ENCODE measurements around the gene KLK7.
"Not testable (repeated sequence)": the region's sequence is repeated elsewhere in the genome, so short reads cannot be mapped to it uniquely, and the experiment has no call there.

The KLK7 gene

GRCh38 chr19:50974702-50975556, 8.8 kb downstream of the KLK7 start:
- no peak for DNase-seq

GRCh38 chr19:50972795-50973376, 10.8 kb downstream of the KLK7 start:
- no peak for DNase-seq

- not testable (repeated sequence) for DNase-seq
Observed at GRCh38 chr19:50969810-50970209, 13.9 kb downstream of the KLK7 start.

- DNase-seq, result no peak
Observed at GRCh38 chr19:50969413-50969760, 14.3 kb downstream of the KLK7 start, which contains the start of gene KLK6. KLK6 (minus strand) TSS chr19:50969591; CDS start chr19:50968104, 1,487 bp downstream.

- no peak for DNase-seq
Observed at GRCh38 chr19:50968716-50969412, 14.9 kb downstream of the KLK7 start.

GRCh38 chr19:50967929-50968715, 15.6 kb downstream of the KLK7 start:
- no peak for DNase-seq

- DNase-seq, result no peak
Observed at GRCh38 chr19:50964266-50964665, 19.5 kb downstream of the KLK7 start.

- DNase-seq, result no peak
Observed at GRCh38 chr19:50963381-50963780, 20.3 kb downstream of the KLK7 start.

- no peak for DNase-seq
Observed at GRCh38 chr19:50962245-50962644, 21.5 kb downstream of the KLK7 start.

- DNase-seq, result no peak
Observed at GRCh38 chr19:50959731-50960500, 23.8 kb downstream of the KLK7 start.

GRCh38 chr19:50957587-50957986, 26.1 kb downstream of the KLK7 start:
- DNase-seq, result no peak

- DNase-seq, result no peak
Observed at GRCh38 chr19:50952910-50953309, 30.8 kb downstream of the KLK7 start, which contains the start of gene KLK5. KLK5 (minus strand) TSS chr19:50953038; CDS start chr19:50952657, 381 bp downstream.

GRCh38 chr19:50949861-50950260, 33.9 kb downstream of the KLK7 start:
- DNase-seq, result no peak

- DNase-seq, result no peak
Observed at GRCh38 chr19:50947123-50947522, 36.6 kb downstream of the KLK7 start.

- no peak for DNase-seq
Observed at GRCh38 chr19:50944795-50945194, 38.9 kb downstream of the KLK7 start.

- DNase-seq, result no peak
Observed at GRCh38 chr19:50943074-50943828, 40.5 kb downstream of the KLK7 start.

- no peak for DNase-seq
Observed at GRCh38 chr19:50939596-50939995, 44.1 kb downstream of the KLK7 start.

GRCh38 chr19:50933640-50934039, 50.1 kb downstream of the KLK7 start:
- peak; percentile 54 for DNase-seq

GRCh38 chr19:50932690-50933083, 51.0 kb downstream of the KLK7 start:
- DNase-seq, result no peak

GRCh38 chr19:50932018-50932689, 51.6 kb downstream of the KLK7 start:
- no peak for DNase-seq

- no peak for DNase-seq
Observed at GRCh38 chr19:50931023-50931422, 52.7 kb downstream of the KLK7 start.
